HCT116 (cell line): ENCODE data around the gene EXOC6B.

Source experiments
- EGR1 ChIP-seq: IDR thresholded peaks from 2 replicates; pipeline ENCODE4 v1.6.1; 2012; ENCODE audit warnings: low read depth
- JUND ChIP-seq: IDR thresholded peaks from 2 replicates; pipeline ENCODE4 v1.6.1; 2012
- POLR2AphosphoS5 ChIP-seq: IDR thresholded peaks from 2 replicates; pipeline ENCODE4 v1.6.1; 2011; ENCODE audit warnings: mild to moderate bottlenecking, low read depth, low read length, moderate library complexity
- RAD21 ChIP-seq: IDR thresholded peaks from 2 replicates; pipeline ENCODE4 v1.6.1; 2012; ENCODE audit warnings: low read depth, mild to moderate bottlenecking
- SP1 ChIP-seq: IDR thresholded peaks from 2 replicates; pipeline ENCODE4 v1.6.1; 2012; ENCODE audit warnings: low read depth
- YY1 ChIP-seq: IDR thresholded peaks from 2 replicates; pipeline ENCODE4 v1.6.1; 2011; ENCODE audit warnings: low read length, low read depth, moderate library complexity, mild to moderate bottlenecking; ENCODE audit not compliant: insufficient replicate concordance; ENCODE audit errors: extremely low read depth
- TF ChIP-seq, protein P1 (sequence below), 3 experiments: fragments of 200-600 bp in 1 of 3; sonication (generic) in 1 of 3; IDR thresholded peaks in 2 of 3; conservative IDR thresholded peaks in 1 of 3; 2 replicates each; pipeline ENCODE4 v1.5.1; 2012 to 2017; ENCODE audit warnings: low read depth in 2 of 3, low read length in 2 of 3, antibody characterized with exemption in 1 of 3, borderline replicate concordance in 1 of 3, control low read depth in 1 of 3, mild to moderate bottlenecking in 1 of 3, mixed read lengths in 1 of 3, mixed run types in 1 of 3, moderate library complexity in 1 of 3; ENCODE audit not compliant: insufficient read depth in 1 of 3

DNA sequence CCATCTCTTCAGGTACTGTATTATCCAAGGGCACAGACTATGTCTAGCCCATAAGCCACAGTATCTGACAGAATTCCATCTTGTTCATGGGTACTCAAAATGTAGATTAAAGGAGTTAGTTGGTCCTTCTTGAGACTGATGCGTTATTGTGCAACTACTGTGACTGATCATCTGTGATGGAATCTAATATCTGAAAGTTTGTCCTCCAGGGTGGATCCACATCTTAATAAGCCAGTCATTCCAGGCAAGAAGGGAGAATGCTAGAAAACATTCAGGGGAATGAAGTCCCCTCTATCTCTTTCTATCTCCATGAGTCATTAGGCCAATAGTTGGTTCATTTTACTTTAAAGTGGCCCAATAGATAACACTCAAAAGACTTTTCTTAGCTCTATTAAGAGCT, 252.6 kb downstream of the EXOC6B start:
- TF ChIP-seq RAD21 (no peak), EGR1 (no peak), POLR2AphosphoS5 (no peak), YY1 (no peak), SP1 (no peak), JUND (no peak)
- TF ChIP-seq, protein P1, sequence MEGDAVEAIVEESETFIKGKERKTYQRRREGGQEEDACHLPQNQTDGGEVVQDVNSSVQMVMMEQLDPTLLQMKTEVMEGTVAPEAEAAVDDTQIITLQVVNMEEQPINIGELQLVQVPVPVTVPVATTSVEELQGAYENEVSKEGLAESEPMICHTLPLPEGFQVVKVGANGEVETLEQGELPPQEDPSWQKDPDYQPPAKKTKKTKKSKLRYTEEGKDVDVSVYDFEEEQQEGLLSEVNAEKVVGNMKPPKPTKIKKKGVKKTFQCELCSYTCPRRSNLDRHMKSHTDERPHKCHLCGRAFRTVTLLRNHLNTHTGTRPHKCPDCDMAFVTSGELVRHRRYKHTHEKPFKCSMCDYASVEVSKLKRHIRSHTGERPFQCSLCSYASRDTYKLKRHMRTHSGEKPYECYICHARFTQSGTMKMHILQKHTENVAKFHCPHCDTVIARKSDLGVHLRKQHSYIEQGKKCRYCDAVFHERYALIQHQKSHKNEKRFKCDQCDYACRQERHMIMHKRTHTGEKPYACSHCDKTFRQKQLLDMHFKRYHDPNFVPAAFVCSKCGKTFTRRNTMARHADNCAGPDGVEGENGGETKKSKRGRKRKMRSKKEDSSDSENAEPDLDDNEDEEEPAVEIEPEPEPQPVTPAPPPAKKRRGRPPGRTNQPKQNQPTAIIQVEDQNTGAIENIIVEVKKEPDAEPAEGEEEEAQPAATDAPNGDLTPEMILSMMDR (IDR thresholded peaks at IDR 0.05 in 2 of 3, conservative IDR thresholded peaks at IDR 0.05 in 1 of 3; ENCODE audit: borderline replicate concordance in 1 of 3, insufficient read depth in 1 of 3, low read depth in 2 of 3, low read length in 2 of 3) = no peak
